ENCODE results near the gene MT1M.

DNA sequence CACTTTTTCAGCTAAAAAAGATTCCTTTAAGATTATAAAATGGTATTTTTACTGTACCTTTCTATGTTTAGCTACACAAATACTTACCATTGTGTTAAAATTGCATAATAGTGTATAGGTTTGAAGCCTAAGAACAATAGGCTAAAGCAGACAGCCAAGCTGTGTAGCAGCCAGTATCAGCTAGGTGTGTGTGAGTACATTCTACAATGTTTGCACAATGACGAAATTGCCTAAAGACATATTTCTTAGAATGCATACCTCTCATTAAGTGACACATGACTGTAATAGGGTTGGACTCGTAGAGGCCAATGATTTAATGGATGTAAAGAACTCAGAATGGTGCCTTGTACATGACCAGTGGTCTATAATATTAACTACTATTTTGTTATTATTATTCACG is 17.4 kb downstream of the MT1M start:
- TF ChIP-seq, protein P1, sequence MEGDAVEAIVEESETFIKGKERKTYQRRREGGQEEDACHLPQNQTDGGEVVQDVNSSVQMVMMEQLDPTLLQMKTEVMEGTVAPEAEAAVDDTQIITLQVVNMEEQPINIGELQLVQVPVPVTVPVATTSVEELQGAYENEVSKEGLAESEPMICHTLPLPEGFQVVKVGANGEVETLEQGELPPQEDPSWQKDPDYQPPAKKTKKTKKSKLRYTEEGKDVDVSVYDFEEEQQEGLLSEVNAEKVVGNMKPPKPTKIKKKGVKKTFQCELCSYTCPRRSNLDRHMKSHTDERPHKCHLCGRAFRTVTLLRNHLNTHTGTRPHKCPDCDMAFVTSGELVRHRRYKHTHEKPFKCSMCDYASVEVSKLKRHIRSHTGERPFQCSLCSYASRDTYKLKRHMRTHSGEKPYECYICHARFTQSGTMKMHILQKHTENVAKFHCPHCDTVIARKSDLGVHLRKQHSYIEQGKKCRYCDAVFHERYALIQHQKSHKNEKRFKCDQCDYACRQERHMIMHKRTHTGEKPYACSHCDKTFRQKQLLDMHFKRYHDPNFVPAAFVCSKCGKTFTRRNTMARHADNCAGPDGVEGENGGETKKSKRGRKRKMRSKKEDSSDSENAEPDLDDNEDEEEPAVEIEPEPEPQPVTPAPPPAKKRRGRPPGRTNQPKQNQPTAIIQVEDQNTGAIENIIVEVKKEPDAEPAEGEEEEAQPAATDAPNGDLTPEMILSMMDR (conservative IDR thresholded peaks at IDR 0.05; ENCODE audit: low read length): no peak
- no peak for TF ChIP-seq EZH2phosphoT487 (IDR thresholded peaks at IDR 0.05; ENCODE audit: borderline replicate concordance)

Measured in Loucy (cell line).